B cell (primary cell): Measurements from ENCODE around the gene CGNL1.

Source experiments
- EZH2 ChIP-seq: IDR thresholded peaks from 2 replicates; pipeline ENCODE4 v1.6.1; 2012; ENCODE audit warnings: borderline replicate concordance, low read depth, mild to moderate bottlenecking, moderate library complexity, low read length; ENCODE audit not compliant: insufficient read depth, poor library complexity, severe bottlenecking
- TF ChIP-seq, protein P1 (sequence below): fragments of 200-600 bp; IDR thresholded peaks from one replicate; pipeline ENCODE4 v1.8.0; 2022; ENCODE audit warnings: antibody characterized with exemption, mild to moderate bottlenecking

DNA sequence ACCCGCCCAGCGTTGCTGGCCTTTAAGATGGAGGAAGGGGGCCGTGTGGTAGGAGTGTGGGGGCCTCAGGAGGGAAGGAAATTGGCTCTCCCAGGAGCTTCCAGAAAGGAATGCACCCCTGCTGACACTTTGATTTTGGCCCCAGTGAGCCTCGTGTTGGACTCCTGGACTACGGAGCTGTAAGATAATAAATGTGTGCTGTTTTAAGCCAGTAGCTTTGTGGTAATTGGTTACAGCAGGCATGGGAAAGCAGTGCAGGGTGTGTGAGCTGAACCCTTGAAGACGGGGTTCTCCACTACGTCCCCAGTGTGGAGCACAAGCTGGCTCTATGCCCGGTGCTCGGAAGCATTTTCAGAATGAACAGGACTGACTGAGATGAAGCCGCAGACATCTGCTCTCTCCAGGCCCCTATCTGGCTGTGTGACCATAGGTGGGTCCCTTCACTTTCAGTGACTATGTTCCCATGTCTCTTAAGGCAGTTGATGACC lies 22.9 kb upstream of the CGNL1 start:
- TF ChIP-seq, protein P1, sequence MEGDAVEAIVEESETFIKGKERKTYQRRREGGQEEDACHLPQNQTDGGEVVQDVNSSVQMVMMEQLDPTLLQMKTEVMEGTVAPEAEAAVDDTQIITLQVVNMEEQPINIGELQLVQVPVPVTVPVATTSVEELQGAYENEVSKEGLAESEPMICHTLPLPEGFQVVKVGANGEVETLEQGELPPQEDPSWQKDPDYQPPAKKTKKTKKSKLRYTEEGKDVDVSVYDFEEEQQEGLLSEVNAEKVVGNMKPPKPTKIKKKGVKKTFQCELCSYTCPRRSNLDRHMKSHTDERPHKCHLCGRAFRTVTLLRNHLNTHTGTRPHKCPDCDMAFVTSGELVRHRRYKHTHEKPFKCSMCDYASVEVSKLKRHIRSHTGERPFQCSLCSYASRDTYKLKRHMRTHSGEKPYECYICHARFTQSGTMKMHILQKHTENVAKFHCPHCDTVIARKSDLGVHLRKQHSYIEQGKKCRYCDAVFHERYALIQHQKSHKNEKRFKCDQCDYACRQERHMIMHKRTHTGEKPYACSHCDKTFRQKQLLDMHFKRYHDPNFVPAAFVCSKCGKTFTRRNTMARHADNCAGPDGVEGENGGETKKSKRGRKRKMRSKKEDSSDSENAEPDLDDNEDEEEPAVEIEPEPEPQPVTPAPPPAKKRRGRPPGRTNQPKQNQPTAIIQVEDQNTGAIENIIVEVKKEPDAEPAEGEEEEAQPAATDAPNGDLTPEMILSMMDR = no peak
- TF ChIP-seq EZH2 = no peak
